Measurements from ENCODE around the gene DOC2B. TPM values are rescaled to one million over a fixed set of nuclear protein-coding genes. Genes with fewer than 3 reads are reported as not detected.

DOC2B gene
- total and polyA plus RNA-seq, 2 of the 13 experiments (the other 11 are each of a cell fraction or from before 2014, with no cell fraction given) = 0.09 to 0.22 TPM

DNA sequence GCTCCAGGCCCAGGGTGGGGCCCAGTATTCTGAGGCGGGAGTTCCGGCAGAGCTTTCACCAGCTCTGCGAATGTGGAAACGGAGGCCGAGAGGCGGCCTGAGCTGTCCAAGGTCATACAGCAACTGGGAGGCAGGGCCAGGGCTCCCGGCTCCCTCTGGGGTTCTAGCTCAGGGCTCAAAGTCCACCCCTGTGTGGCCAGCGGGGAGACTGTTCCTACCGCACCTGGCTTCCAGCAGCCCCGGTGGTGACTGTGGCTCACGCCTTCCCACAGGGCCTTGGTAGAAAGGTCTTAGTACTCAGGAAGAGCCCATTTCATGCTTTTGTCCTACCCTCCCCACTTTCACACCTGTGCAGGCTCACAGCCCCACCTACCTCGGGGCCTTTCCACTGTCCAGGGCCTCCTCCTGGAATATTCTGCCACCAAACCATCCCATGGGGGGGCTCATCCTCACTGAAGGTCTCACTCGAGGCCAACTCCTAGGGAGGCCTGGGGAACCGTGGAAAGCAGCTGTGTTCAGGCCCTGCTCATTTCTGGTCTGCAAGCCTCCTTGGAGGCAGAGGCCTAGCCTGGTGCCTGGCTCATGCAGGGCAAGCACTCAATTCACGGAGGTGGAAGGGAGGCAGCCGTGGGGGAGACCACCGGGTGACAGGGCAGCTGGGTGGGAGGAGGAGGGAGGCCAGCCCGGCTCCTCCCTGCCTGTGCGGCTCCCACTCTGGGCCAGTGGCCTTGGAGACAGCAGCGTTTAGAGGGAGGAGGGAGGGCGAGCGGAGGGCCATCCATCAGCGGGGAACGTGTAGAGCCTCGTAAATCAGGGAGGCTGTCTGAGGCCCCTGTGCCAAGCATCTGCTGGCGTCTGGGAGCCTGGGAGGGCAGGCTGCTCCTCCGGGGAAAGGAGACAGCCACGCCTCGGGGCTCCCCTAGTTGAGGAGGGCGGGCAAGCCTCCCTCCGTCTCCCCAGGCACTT is 12.7 kb upstream of the DOC2B start (continued):
- no peak for TF ChIP-seq ZNF776 (CRISPR knock-in tag; IDR thresholded peaks at IDR 0.05)
- TF ChIP-seq HOXD1 (CRISPR knock-in tag; IDR thresholded peaks at IDR 0.05) = no peak
- TF ChIP-seq SCMH1 (CRISPR knock-in tag; IDR thresholded peaks at IDR 0.05; ENCODE audit: borderline replicate concordance) = no peak
- TF ChIP-seq MXD4 (CRISPR knock-in tag; IDR thresholded peaks at IDR 0.05) = no peak
- TF ChIP-seq, protein P1, sequence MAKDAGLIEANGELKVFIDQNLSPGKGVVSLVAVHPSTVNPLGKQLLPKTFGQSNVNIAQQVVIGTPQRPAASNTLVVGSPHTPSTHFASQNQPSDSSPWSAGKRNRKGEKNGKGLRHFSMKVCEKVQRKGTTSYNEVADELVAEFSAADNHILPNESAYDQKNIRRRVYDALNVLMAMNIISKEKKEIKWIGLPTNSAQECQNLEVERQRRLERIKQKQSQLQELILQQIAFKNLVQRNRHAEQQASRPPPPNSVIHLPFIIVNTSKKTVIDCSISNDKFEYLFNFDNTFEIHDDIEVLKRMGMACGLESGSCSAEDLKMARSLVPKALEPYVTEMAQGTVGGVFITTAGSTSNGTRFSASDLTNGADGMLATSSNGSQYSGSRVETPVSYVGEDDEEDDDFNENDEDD (CRISPR knock-in tag; IDR thresholded peaks at IDR 0.05; ENCODE audit: borderline replicate concordance) = no peak; the same call in 1 of the 2 replicates
- TF ChIP-seq HNF4G (IDR thresholded peaks at IDR 0.05; ENCODE audit: borderline replicate concordance, low read depth, low read length) = peak; percentile 70; the same call in 1 of the 2 replicates
- 0 out of 2 replicates have a peak, but pooled peaks have one; percentile 46 for TF ChIP-seq HNF4G (CRISPR knock-in tag; IDR thresholded peaks at IDR 0.05; ENCODE audit: borderline replicate concordance, low read depth)
- no peak for TF ChIP-seq PTBP1 (IDR thresholded peaks at IDR 0.05; ENCODE audit: low read depth, low read length, poor library complexity, severe bottlenecking)
- no peak for TF ChIP-seq ZNF607 (CRISPR knock-in tag; IDR thresholded peaks at IDR 0.05; ENCODE audit: borderline replicate concordance)
- no peak for TF ChIP-seq AKAP8 (CRISPR knock-in tag; IDR thresholded peaks at IDR 0.05)
- TF ChIP-seq SNAI1 (CRISPR knock-in tag; IDR thresholded peaks at IDR 0.05; ENCODE audit: borderline replicate concordance) = no peak
- peak; percentile 32; the same call in 1 of the 2 replicates for TF ChIP-seq RXRB (CRISPR knock-in tag; IDR thresholded peaks at IDR 0.05; ENCODE audit: borderline replicate concordance)
- TF ChIP-seq, protein P2, sequence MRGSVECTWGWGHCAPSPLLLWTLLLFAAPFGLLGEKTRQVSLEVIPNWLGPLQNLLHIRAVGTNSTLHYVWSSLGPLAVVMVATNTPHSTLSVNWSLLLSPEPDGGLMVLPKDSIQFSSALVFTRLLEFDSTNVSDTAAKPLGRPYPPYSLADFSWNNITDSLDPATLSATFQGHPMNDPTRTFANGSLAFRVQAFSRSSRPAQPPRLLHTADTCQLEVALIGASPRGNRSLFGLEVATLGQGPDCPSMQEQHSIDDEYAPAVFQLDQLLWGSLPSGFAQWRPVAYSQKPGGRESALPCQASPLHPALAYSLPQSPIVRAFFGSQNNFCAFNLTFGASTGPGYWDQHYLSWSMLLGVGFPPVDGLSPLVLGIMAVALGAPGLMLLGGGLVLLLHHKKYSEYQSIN (CRISPR knock-in tag; IDR thresholded peaks at IDR 0.05; ENCODE audit: borderline replicate concordance) = no peak
- no peak for TF ChIP-seq CHCHD3 (CRISPR knock-in tag; IDR thresholded peaks at IDR 0.05)
- TF ChIP-seq CREM (IDR thresholded peaks at IDR 0.05) = no peak
- TF ChIP-seq CREM (CRISPR knock-in tag; IDR thresholded peaks at IDR 0.05) = no peak
- TF ChIP-seq, protein P3, sequence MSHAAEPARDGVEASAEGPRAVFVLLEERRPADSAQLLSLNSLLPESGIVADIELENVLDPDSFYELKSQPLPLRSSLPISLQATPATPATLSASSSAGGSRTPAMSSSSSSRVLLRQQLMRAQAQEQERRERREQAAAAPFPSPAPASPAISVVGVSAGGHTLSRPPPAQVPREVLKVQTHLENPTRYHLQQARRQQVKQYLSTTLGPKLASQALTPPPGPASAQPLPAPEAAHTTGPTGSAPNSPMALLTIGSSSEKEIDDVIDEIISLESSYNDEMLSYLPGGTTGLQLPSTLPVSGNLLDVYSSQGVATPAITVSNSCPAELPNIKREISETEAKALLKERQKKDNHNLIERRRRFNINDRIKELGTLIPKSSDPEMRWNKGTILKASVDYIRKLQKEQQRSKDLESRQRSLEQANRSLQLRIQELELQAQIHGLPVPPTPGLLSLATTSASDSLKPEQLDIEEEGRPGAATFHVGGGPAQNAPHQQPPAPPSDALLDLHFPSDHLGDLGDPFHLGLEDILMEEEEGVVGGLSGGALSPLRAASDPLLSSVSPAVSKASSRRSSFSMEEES (CRISPR knock-in tag; IDR thresholded peaks at IDR 0.05) = no peak
- TF ChIP-seq THYN1 (CRISPR knock-in tag; IDR thresholded peaks at IDR 0.05; ENCODE audit: borderline replicate concordance, low read depth) = no peak
- TF ChIP-seq CEBPG (CRISPR knock-in tag; IDR thresholded peaks at IDR 0.05) = no peak
- TF ChIP-seq, protein P4, sequence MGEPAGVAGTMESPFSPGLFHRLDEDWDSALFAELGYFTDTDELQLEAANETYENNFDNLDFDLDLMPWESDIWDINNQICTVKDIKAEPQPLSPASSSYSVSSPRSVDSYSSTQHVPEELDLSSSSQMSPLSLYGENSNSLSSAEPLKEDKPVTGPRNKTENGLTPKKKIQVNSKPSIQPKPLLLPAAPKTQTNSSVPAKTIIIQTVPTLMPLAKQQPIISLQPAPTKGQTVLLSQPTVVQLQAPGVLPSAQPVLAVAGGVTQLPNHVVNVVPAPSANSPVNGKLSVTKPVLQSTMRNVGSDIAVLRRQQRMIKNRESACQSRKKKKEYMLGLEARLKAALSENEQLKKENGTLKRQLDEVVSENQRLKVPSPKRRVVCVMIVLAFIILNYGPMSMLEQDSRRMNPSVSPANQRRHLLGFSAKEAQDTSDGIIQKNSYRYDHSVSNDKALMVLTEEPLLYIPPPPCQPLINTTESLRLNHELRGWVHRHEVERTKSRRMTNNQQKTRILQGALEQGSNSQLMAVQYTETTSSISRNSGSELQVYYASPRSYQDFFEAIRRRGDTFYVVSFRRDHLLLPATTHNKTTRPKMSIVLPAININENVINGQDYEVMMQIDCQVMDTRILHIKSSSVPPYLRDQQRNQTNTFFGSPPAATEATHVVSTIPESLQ (CRISPR knock-in tag; conservative IDR thresholded peaks at IDR 0.05) = no peak

Data from HepG2 (cell line).